HepG2 (cell line): Measurements from ENCODE around the gene ICE1. TPM values are rescaled to one million over a fixed set of nuclear protein-coding genes. Genes with fewer than 3 reads are reported as not detected.

Experiments
- ATAC-seq: fragments of 200-7000 bp; cut with Tn5 transposase; 3 replicates; pipeline ENCODE4 v1.9.1; 2020; ENCODE audit warnings: mild to moderate bottlenecking, moderate library complexity
- BruUV-seq: library from RNA; stranded (reverse); fragments of 400-500 nt; replicated peaks from 2 replicates; lab custom pipeline; 2021; lab: Mats Ljungman, UMichigan
- CTCF ChIA-PET: fragments of 300-600 bp; formaldehyde crosslinking; extraction: SDS; loops from one replicate; lab custom pipeline; 2021; ENCODE audit warnings: low total read pairs, inconsistent platforms, low intra/inter-chr PET ratio; lab: Yijun Ruan, JAX
- POLR2A ChIA-PET: fragments of 350-600 bp; sonication (Branson Sonifier 250); formaldehyde crosslinking; loops from one replicate; lab custom pipeline; 2020; ENCODE audit warnings: antibody characterized with exemption, inconsistent platforms; lab: Yijun Ruan, JAX
- DNase-seq: peaks from one replicate; pipeline ENCODE4 v3.0.0-alpha.2; 2015; ENCODE audit warnings: low spot score
- FAIRE-seq: peaks from 3 replicates; lab custom pipeline; 2011; peaks lifted over from hg19 to GRCh38; lab: Jason Lieb, UNC
- H2AFZ ChIP-seq: one replicate; pipeline ENCODE4 v1.6.1; 2011; ENCODE audit warnings: low read length, inconsistent platforms
- H3K27ac ChIP-seq: fragments of 300-600 bp; 3 replicates; pipeline ENCODE4 v1.8.0; 2011; ENCODE audit warnings: mixed run types, mild to moderate bottlenecking, mixed read lengths, low read length, inconsistent platforms; ENCODE audit not compliant: insufficient read depth; ENCODE audit errors: extremely low read length
- H3K27me3 ChIP-seq, 2 experiments: fragments of 200-600 bp in 1 of 2; 2 replicates in 1 of 2; 3 replicates in 1 of 2; pipeline versions ENCODE4 v1.6.0 to v1.8.0; 2011; ENCODE audit warnings: low read length in 2 of 2, mild to moderate bottlenecking in 2 of 2, moderate library complexity in 2 of 2, inconsistent platforms in 1 of 2; ENCODE audit not compliant: insufficient read depth in 2 of 2, control insufficient read depth in 1 of 2
- H3K36me3 ChIP-seq, 2 experiments: fragments of 200-600 bp in 1 of 2; replicated peaks in 1 of 2; 2 replicates in 1 of 2; 3 replicates in 1 of 2; pipeline versions ENCODE4 v1.5.1 to v1.8.0; 2011; ENCODE audit warnings: low read length in 2 of 2, inconsistent platforms in 1 of 2; ENCODE audit not compliant: insufficient read depth in 2 of 2, control insufficient read depth in 1 of 2
- H3K4me1 ChIP-seq: 2 replicates; pipeline ENCODE4 v1.5.1; 2012; ENCODE audit warnings: low read length, inconsistent platforms; ENCODE audit not compliant: insufficient read depth
- H3K4me2 ChIP-seq: 2 replicates; pipeline ENCODE4 v1.6.0; 2011; ENCODE audit warnings: low read depth, low read length, inconsistent platforms
- H3K4me3 ChIP-seq, 3 experiments: fragments of 200-600 bp in 1 of 3; sonication (generic), shearing (Covaris generic) in 1 of 3; replicated peaks in 1 of 3; 2 replicates each; pipeline ENCODE4 v1.5.1; 2011 to 2016; ENCODE audit warnings: low read length in 3 of 3, inconsistent platforms in 2 of 3, low read depth in 2 of 3, mild to moderate bottlenecking in 2 of 3, control low read depth in 1 of 3, mixed read lengths in 1 of 3; ENCODE audit not compliant: insufficient read depth in 1 of 3
- H3K79me2 ChIP-seq: one replicate; pipeline ENCODE4 v1.6.1; 2011; ENCODE audit warnings: low read length, inconsistent platforms; ENCODE audit not compliant: insufficient read depth
- H3K9ac ChIP-seq: 2 replicates; pipeline ENCODE4 v1.6.0; 2011; ENCODE audit warnings: mild to moderate bottlenecking, low read depth, low read length, inconsistent platforms; ENCODE audit not compliant: insufficient read depth
- H3K9me3 ChIP-seq: 2 replicates; pipeline ENCODE4 v1.5.1; 2012; ENCODE audit warnings: mild to moderate bottlenecking, low read length
- H4K20me1 ChIP-seq: 2 replicates; pipeline ENCODE4 v1.6.0; 2011; ENCODE audit warnings: inconsistent platforms, mild to moderate bottlenecking, low read length, moderate library complexity; ENCODE audit not compliant: insufficient read depth
- EP300 ChIP-seq, 3 experiments: sonication (generic) in 1 of 3; formaldehyde crosslinking in 1 of 3; IDR thresholded peaks; 2 replicates each; pipeline versions ENCODE4 v1.5.1 to v1.6.1; 2011 to 2020; ENCODE audit warnings: low read depth in 2 of 3, low read length in 2 of 3, borderline replicate concordance in 1 of 3, improper control_type of control experiment in 1 of 3, mild to moderate bottlenecking in 1 of 3, missing genetic modification reagents in 1 of 3, moderate library complexity in 1 of 3
- MXD3 ChIP-seq: IDR thresholded peaks from 2 replicates; pipeline ENCODE4 v1.6.1; 2016; ENCODE audit warnings: mild to moderate bottlenecking, missing biosample characterization, missing genetic modification reagents
- NCOA2 ChIP-seq: sonication (generic); formaldehyde crosslinking; IDR thresholded peaks from 2 replicates; pipeline ENCODE4 v1.8.0; 2022; ENCODE audit warnings: inconsistent platforms
- PAF1 ChIP-seq: IDR thresholded peaks from 2 replicates; pipeline ENCODE4 v1.6.1; 2016; ENCODE audit warnings: missing genetic modification reagents, missing compliant biosample characterization
- RELA ChIP-seq: sonication (generic); formaldehyde crosslinking; IDR thresholded peaks from 2 replicates; pipeline ENCODE4 v1.4.0; 2020; ENCODE audit warnings: missing genetic modification reagents
- SATB2 ChIP-seq: sonication (generic); formaldehyde crosslinking; IDR thresholded peaks from 2 replicates; pipeline ENCODE4 v1.5.0; 2020; ENCODE audit warnings: missing genetic modification reagents
- SMYD3 ChIP-seq: sonication (generic); formaldehyde crosslinking; IDR thresholded peaks from 2 replicates; pipeline ENCODE4 v1.8.1; 2023; ENCODE audit warnings: mild to moderate bottlenecking, missing genetic modification reagents
- ZNF276 ChIP-seq: sonication (generic); formaldehyde crosslinking; IDR thresholded peaks from 2 replicates; pipeline ENCODE4 v1.4.0; 2020; ENCODE audit warnings: mild to moderate bottlenecking, low read depth, missing genetic modification reagents
- ZNF512 ChIP-seq: sonication (generic); formaldehyde crosslinking; IDR thresholded peaks from 2 replicates; pipeline ENCODE4 v1.4.0; 2020; ENCODE audit warnings: mild to moderate bottlenecking, missing genetic modification reagents
- ZNF770 ChIP-seq: sonication (generic); formaldehyde crosslinking; IDR thresholded peaks from 2 replicates; pipeline ENCODE4 v1.5.0; 2020; ENCODE audit warnings: mild to moderate bottlenecking, missing genetic modification reagents
- WGBS: methylation state at CpG from one replicate; pipeline ENCODE4 v1.1.6; 2017; ENCODE audit warnings: low lambda C conversion rate; 5-methylcytosine and 5-hydroxymethylcytosine counted together
- in situ Hi-C: cut with HindIII; loops from 2 replicates; pipeline ENCODE4 v1.10.0; 2017; ENCODE audit warnings: low pct_unique_long_range_greater_than_20kb; ENCODE audit not compliant: extremely low pct_ligation_motif_present
- intact Hi-C: fragments of 100-400 bp; cut with micrococcal nuclease; formaldehyde crosslinking; loops from one replicate; pipeline ENCODE4 v1.10.0; 2022; ENCODE audit not compliant: unreplicated experiment
- polyA plus RNA-seq, 8 experiments: library from polyadenylated mRNA; depleted of rRNA in 3 of 8; stranded (reverse) in 7 of 8; unstranded in 1 of 8; fragments of >200 nt; fragmentation: Illumina TruSeq in 4 of 8; extraction: Trizol in 4 of 8; gene quantifications; 2 replicates each; pipeline versions ENCODE4 v1.2.1 to v1.2.3, GENCODE V29; 2011 to 2016; ENCODE audit warnings: low read depth in 4 of 8, missing spikeins in 1 of 8, mixed read lengths in 1 of 8; ENCODE audit not compliant: insufficient read depth in 1 of 8
- total RNA-seq, 5 experiments: library from RNA; depleted of rRNA; stranded (reverse); fragments of >200 nt; fragmentation: Illumina TruSeq; extraction: Trizol; gene quantifications; 2 replicates each; pipeline ENCODE4 v1.2.3, GENCODE V29; 2016; ENCODE audit warnings: low read depth in 1 of 5
- TF ChIP-seq, protein P1 (sequence below): sonication (generic); formaldehyde crosslinking; IDR thresholded peaks from 2 replicates; pipeline ENCODE4 v1.9.0; 2021; ENCODE audit warnings: missing genetic modification reagents, borderline replicate concordance

ICE1 gene
- total and polyA plus RNA-seq, 2 of the 13 experiments (the other 11 are each of a cell fraction or from before 2014, with no cell fraction given) = 9.1 to 27.6 TPM

GRCh38 chr5:5385331-5385662 lies 37.2 kb upstream of the ICE1 start:
- H3K9ac ChIP-seq = no peak overlapping the region
- no peaks in the 10 kb centered on the region for H3K9me3 ChIP-seq
- ATAC-seq (no peak), DNase-seq (no peak)
- 0 out of 2 replicates have a peak, but pooled peaks cover 5% of the 10 kb centered on the region for H3K4me1 ChIP-seq
- no peak overlapping the region for H3K4me2 ChIP-seq
- no TSS peak for BruUV-seq
- in situ Hi-C loops = no loop called here
- H3K27me3 ChIP-seq = no peaks in the 10 kb centered on the region; a peak in 1 of 5 replicates
- H3K36me3 ChIP-seq = no peaks in the 10 kb centered on the region
- WGBS = 84% methylated on average over 4 of the region's 8 CpGs
- no peak for TF ChIP-seq SATB2
- TF ChIP-seq, protein P1, sequence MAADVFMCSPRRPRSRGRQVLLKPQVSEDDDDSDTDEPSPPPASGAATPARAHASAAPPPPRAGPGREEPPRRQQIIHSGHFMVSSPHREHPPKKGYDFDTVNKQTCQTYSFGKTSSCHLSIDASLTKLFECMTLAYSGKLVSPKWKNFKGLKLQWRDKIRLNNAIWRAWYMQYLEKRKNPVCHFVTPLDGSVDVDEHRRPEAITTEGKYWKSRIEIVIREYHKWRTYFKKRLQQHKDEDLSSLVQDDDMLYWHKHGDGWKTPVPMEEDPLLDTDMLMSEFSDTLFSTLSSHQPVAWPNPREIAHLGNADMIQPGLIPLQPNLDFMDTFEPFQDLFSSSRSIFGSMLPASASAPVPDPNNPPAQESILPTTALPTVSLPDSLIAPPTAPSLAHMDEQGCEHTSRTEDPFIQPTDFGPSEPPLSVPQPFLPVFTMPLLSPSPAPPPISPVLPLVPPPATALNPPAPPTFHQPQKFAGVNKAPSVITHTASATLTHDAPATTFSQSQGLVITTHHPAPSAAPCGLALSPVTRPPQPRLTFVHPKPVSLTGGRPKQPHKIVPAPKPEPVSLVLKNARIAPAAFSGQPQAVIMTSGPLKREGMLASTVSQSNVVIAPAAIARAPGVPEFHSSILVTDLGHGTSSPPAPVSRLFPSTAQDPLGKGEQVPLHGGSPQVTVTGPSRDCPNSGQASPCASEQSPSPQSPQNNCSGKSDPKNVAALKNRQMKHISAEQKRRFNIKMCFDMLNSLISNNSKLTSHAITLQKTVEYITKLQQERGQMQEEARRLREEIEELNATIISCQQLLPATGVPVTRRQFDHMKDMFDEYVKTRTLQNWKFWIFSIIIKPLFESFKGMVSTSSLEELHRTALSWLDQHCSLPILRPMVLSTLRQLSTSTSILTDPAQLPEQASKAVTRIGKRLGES (CRISPR knock-in tag) = no peak
- TF ChIP-seq SMYD3 (CRISPR knock-in tag) = no peak
- no peak for TF ChIP-seq ZNF770
- no peak for TF ChIP-seq NCOA2 (CRISPR knock-in tag)
- no peak for TF ChIP-seq PAF1 (CRISPR knock-in tag)
- TF ChIP-seq EP300 (IDR thresholded peaks at IDR 0.05; ENCODE audit: low read depth in 2 of 2, low read length in 2 of 2) = no peak
- TF ChIP-seq EP300 (CRISPR knock-in tag; IDR thresholded peaks at IDR 0.05; ENCODE audit: borderline replicate concordance) = no peak
- TF ChIP-seq RELA = no peak
- no peak for TF ChIP-seq ZNF276 (CRISPR knock-in tag)
- TF ChIP-seq ZNF512 (CRISPR knock-in tag) = no peak
- no peak for TF ChIP-seq MXD3 (CRISPR knock-in tag)
- TF ChIP-seq, all 625 proteins: peak for 0
- Histone ChIP-seq H3K79me2 (no peaks in the 10 kb centered on the region), H3K27ac (no peak overlapping the region), H4K20me1 (no peaks in the 10 kb centered on the region), H3K4me3 (no peak overlapping the region), H2AFZ (no peak overlapping the region)
- FAIRE-seq = no peak
- intact Hi-C loops = no loop called here
- ChIA-PET CTCF (no interaction called here), POLR2A (no interaction called here)
